ENCODE measurements around the gene CDAN1.
A peak's percentile ranks its signal among the peaks of the same experiment; 100 is the strongest.

CDAN1 gene, protein sequence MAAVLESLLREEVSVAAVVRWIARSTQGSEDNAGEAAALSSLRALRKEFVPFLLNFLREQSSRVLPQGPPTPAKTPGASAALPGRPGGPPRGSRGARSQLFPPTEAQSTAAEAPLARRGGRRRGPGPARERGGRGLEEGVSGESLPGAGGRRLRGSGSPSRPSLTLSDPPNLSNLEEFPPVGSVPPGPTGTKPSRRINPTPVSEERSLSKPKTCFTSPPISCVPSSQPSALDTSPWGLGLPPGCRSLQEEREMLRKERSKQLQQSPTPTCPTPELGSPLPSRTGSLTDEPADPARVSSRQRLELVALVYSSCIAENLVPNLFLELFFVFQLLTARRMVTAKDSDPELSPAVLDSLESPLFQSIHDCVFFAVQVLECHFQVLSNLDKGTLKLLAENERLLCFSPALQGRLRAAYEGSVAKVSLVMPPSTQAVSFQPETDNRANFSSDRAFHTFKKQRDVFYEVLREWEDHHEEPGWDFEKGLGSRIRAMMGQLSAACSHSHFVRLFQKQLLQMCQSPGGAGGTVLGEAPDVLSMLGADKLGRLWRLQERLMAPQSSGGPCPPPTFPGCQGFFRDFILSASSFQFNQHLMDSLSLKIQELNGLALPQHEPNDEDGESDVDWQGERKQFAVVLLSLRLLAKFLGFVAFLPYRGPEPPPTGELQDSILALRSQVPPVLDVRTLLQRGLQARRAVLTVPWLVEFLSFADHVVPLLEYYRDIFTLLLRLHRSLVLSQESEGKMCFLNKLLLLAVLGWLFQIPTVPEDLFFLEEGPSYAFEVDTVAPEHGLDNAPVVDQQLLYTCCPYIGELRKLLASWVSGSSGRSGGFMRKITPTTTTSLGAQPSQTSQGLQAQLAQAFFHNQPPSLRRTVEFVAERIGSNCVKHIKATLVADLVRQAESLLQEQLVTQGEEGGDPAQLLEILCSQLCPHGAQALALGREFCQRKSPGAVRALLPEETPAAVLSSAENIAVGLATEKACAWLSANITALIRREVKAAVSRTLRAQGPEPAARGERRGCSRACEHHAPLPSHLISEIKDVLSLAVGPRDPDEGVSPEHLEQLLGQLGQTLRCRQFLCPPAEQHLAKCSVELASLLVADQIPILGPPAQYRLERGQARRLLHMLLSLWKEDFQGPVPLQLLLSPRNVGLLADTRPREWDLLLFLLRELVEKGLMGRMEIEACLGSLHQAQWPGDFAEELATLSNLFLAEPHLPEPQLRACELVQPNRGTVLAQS

DNA sequence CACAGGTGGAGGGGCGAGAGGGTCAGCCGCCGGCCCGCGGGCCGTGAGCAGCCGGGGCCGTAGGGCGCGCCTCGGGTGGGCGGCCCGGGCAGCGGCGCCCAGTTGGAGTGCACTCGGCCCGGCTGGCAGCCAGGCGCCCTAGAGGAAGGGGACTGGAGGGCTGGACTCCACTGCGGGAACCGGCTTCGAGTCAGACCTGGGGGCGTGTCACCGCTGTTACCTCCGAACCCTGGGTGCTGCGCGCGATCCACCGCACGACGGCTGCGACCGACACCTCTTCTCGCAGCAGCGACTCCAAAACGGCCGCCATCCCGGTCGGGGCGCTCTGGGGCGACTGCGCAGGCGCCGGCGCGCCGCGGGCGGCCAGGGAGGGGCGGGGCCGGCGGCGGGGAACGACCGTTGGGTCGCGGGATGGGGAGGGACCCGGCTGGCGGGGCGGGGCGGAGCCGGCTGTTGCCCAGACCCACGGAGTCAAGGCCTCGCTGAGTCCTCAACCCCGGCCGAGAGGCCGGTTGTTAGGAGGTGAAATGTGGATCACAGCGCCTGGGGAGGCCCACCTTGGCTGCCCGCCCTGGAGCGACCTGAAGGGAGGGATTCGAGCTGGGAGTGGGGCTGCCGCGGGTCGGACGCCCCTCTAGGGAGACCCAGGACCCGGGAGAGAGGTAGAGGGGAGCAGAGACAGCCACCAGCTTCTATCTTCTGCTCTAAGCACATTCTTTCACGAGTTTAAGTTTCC, at the start of gene CDAN1:
TSS of gene CDAN1 (minus strand) at position 336 of the 736 bp plus-strand sequence. CDS start at position 310, 26 bp downstream.
- Histone ChIP-seq H3K9ac (ENCODE audit: low read depth, low read length, poor library complexity, severe bottlenecking) (peak within 1 kb of the TSS; percentile 89), H3K4me1 (ENCODE audit: insufficient read depth, low read length, poor library complexity, severe bottlenecking) (peaks cover 21% of the 10 kb centered on the region), H3F3A (ENCODE audit: low read depth) (no peaks in the 10 kb centered on the region), H3K9me2 (replicated peaks; ENCODE audit: low read depth, low read length) (no peaks in the 10 kb centered on the region), H3K27me3 (ENCODE audit: insufficient read depth, low read length, poor library complexity, severe bottlenecking) (no peaks in the 10 kb centered on the region), H4K20me1 (ENCODE audit: insufficient read depth, low read length, poor library complexity, severe bottlenecking) (peaks cover 23% of the 10 kb centered on the region), H3K9me3 (ENCODE audit: insufficient read depth, low read depth, low read length) (no peaks in the 10 kb centered on the region), H3K79me2 (ENCODE audit: insufficient read depth, low read length) (peaks cover 37% of the 10 kb centered on the region), H2AFZ (ENCODE audit: low read length) (peak within 1 kb of the TSS; percentile 94), H3K4me3 (ENCODE audit: low read length, poor library complexity, severe bottlenecking) (peak within 1 kb of the TSS; percentile 89), H3K4me2 (ENCODE audit: low read depth, low read length, poor library complexity, severe bottlenecking) (peak within 1 kb of the TSS; percentile 97), H3K36me3 (ENCODE audit: insufficient read depth, low read length) (peaks cover 10% of the 10 kb centered on the region; the same call in 1 of the 2 replicates)
- TF ChIP-seq EZH2phosphoT487 (IDR thresholded peaks at IDR 0.05; ENCODE audit: borderline replicate concordance), result no peak
- TF ChIP-seq, protein P1, sequence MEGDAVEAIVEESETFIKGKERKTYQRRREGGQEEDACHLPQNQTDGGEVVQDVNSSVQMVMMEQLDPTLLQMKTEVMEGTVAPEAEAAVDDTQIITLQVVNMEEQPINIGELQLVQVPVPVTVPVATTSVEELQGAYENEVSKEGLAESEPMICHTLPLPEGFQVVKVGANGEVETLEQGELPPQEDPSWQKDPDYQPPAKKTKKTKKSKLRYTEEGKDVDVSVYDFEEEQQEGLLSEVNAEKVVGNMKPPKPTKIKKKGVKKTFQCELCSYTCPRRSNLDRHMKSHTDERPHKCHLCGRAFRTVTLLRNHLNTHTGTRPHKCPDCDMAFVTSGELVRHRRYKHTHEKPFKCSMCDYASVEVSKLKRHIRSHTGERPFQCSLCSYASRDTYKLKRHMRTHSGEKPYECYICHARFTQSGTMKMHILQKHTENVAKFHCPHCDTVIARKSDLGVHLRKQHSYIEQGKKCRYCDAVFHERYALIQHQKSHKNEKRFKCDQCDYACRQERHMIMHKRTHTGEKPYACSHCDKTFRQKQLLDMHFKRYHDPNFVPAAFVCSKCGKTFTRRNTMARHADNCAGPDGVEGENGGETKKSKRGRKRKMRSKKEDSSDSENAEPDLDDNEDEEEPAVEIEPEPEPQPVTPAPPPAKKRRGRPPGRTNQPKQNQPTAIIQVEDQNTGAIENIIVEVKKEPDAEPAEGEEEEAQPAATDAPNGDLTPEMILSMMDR (conservative IDR thresholded peaks at IDR 0.05; ENCODE audit: low read length), result no peak

DNA sequence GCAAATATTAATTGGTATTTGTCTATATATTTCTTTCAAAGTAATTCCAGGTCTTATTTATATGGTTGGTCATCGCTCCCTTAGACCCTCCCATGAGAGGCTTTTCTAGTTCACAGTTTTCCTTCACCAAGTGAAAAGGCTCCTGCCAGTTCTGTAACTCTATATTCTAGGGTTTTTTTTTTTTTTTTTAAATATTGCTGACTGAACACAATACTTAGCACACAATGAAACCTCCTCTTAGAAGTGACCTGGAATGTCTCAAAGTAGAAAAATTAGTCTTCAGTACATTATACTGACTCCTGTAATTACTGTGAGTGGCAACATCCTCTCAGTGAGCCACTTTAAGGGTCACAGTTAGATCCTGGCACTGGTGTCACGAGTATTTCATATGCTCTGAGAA, 48.6 kb upstream of the CDAN1 start:
- Histone ChIP-seq H3K9ac (ENCODE audit: low read depth, low read length, poor library complexity, severe bottlenecking) (no peak overlapping the region), H3F3A (ENCODE audit: low read depth) (no peaks in the 10 kb centered on the region), H3K79me2 (ENCODE audit: insufficient read depth, low read length) (no peaks in the 10 kb centered on the region), H2AFZ (ENCODE audit: low read length) (no peak overlapping the region), H3K4me2 (ENCODE audit: low read depth, low read length, poor library complexity, severe bottlenecking) (no peak overlapping the region), H3K36me3 (ENCODE audit: insufficient read depth, low read length) (peaks cover 18% of the 10 kb centered on the region; the same call in 1 of the 2 replicates), H3K9me2 (replicated peaks; ENCODE audit: low read depth, low read length) (no peaks in the 10 kb centered on the region), H4K20me1 (ENCODE audit: insufficient read depth, low read length, poor library complexity, severe bottlenecking) (no peaks in the 10 kb centered on the region), H3K4me1 (ENCODE audit: insufficient read depth, low read length, poor library complexity, severe bottlenecking) (no peaks in the 10 kb centered on the region), H3K27me3 (ENCODE audit: insufficient read depth, low read length, poor library complexity, severe bottlenecking) (no peaks in the 10 kb centered on the region), H3K9me3 (ENCODE audit: insufficient read depth, low read depth, low read length) (no peaks in the 10 kb centered on the region), H3K4me3 (ENCODE audit: low read length, poor library complexity, severe bottlenecking) (no peak overlapping the region)
- TF ChIP-seq, protein P1 (conservative IDR thresholded peaks at IDR 0.05; ENCODE audit: low read length), result no peak
- no peak for TF ChIP-seq EZH2phosphoT487 (IDR thresholded peaks at IDR 0.05; ENCODE audit: borderline replicate concordance)

GRCh38 chr15:42784705-42785104, 47.8 kb upstream of the CDAN1 start:
- no peak overlapping the region for H3K4me2 ChIP-seq (ENCODE audit: low read depth, low read length, poor library complexity, severe bottlenecking)
- H4K20me1 ChIP-seq (ENCODE audit: insufficient read depth, low read length, poor library complexity, severe bottlenecking), result no peaks in the 10 kb centered on the region
- H3K4me1 ChIP-seq (ENCODE audit: insufficient read depth, low read length, poor library complexity, severe bottlenecking), result no peaks in the 10 kb centered on the region
- H3K79me2 ChIP-seq (ENCODE audit: insufficient read depth, low read length), result no peaks in the 10 kb centered on the region
- H3K36me3 ChIP-seq (ENCODE audit: insufficient read depth, low read length), result peaks cover 18% of the 10 kb centered on the region; the same call in 1 of the 2 replicates
- no peak overlapping the region for H3K4me3 ChIP-seq (ENCODE audit: low read length, poor library complexity, severe bottlenecking)
- no peaks in the 10 kb centered on the region for H3K9me2 ChIP-seq (replicated peaks; ENCODE audit: low read depth, low read length)
- H3K9ac ChIP-seq (ENCODE audit: low read depth, low read length, poor library complexity, severe bottlenecking), result no peak overlapping the region
- no peaks in the 10 kb centered on the region for H3F3A ChIP-seq (ENCODE audit: low read depth)
- TF ChIP-seq, protein P1 (conservative IDR thresholded peaks at IDR 0.05; ENCODE audit: low read length), result no peak
- H3K9me3 ChIP-seq (ENCODE audit: insufficient read depth, low read depth, low read length), result no peaks in the 10 kb centered on the region
- H2AFZ ChIP-seq (ENCODE audit: low read length), result no peak overlapping the region
- H3K27me3 ChIP-seq (ENCODE audit: insufficient read depth, low read length, poor library complexity, severe bottlenecking), result no peaks in the 10 kb centered on the region
